ENCODE results near the gene GRM7.

Gene GRM7

GRCh38 chr3:7146529-7146928, 285.6 kb downstream of the GRM7 start:
- DNase-seq (ENCODE audit: low spot score), result no peak

- no peak for DNase-seq (ENCODE audit: low spot score)
Measured at GRCh38 chr3:7158516-7158915, 297.6 kb downstream of the GRM7 start.

- DNase-seq (ENCODE audit: low spot score), result no peak
Measured at GRCh38 chr3:7160689-7161088, 299.8 kb downstream of the GRM7 start.

- no peak for DNase-seq (ENCODE audit: low spot score)
Measured at GRCh38 chr3:7166460-7166859, 305.5 kb downstream of the GRM7 start.

GRCh38 chr3:7171493-7171892, 310.6 kb downstream of the GRM7 start:
- no peak for DNase-seq (ENCODE audit: low spot score)

GRCh38 chr3:7172996-7173395, 312.1 kb downstream of the GRM7 start:
- DNase-seq (ENCODE audit: low spot score), result no peak

- no peak for DNase-seq (ENCODE audit: low spot score)
Measured at GRCh38 chr3:7188551-7188950, 327.6 kb downstream of the GRM7 start.

GRCh38 chr3:7190095-7190494, 329.2 kb downstream of the GRM7 start:
- no peak for DNase-seq (ENCODE audit: low spot score)

- no peak for DNase-seq (ENCODE audit: low spot score)
Measured at GRCh38 chr3:7193269-7193668, 332.4 kb downstream of the GRM7 start.

- no peak for DNase-seq (ENCODE audit: low spot score)
Measured at GRCh38 chr3:7194071-7194835, 333.3 kb downstream of the GRM7 start.

GRCh38 chr3:7195934-7196333, 335.0 kb downstream of the GRM7 start:
- no peak for DNase-seq (ENCODE audit: low spot score)

GRCh38 chr3:7201784-7202183, 340.9 kb downstream of the GRM7 start:
- DNase-seq (ENCODE audit: low spot score), result no peak

GRCh38 chr3:7203969-7204847, 343.3 kb downstream of the GRM7 start:
- no peak for DNase-seq (ENCODE audit: low spot score)

GRCh38 chr3:7204848-7205156, 343.9 kb downstream of the GRM7 start:
- no peak for DNase-seq (ENCODE audit: low spot score)

GRCh38 chr3:7205535-7205934, 344.6 kb downstream of the GRM7 start:
- DNase-seq (ENCODE audit: low spot score), result no peak

GRCh38 chr3:7205962-7206361, 345.0 kb downstream of the GRM7 start:
- DNase-seq (ENCODE audit: low spot score), result no peak

GRCh38 chr3:7207125-7207524, 346.2 kb downstream of the GRM7 start:
- DNase-seq (ENCODE audit: low spot score), result no peak

GRCh38 chr3:7207928-7208327, 347.0 kb downstream of the GRM7 start:
- DNase-seq (ENCODE audit: low spot score), result no peak

GRCh38 chr3:7209098-7209497, 348.2 kb downstream of the GRM7 start:
- DNase-seq (ENCODE audit: low spot score), result no peak

- DNase-seq (ENCODE audit: low spot score), result no peak
Measured at GRCh38 chr3:7211740-7212139, 350.8 kb downstream of the GRM7 start.

- DNase-seq (ENCODE audit: low spot score), result no peak
Measured at GRCh38 chr3:7215706-7216105, 354.8 kb downstream of the GRM7 start.

GRCh38 chr3:7226393-7226792, 365.5 kb downstream of the GRM7 start:
- no peak for DNase-seq (ENCODE audit: low spot score)

GRCh38 chr3:7238565-7239295, 377.8 kb downstream of the GRM7 start:
- no peak for DNase-seq (ENCODE audit: low spot score)
